Ecto neural progenitor cell (in vitro differentiated cells): Measurements from ENCODE around the gene GCK.
"Not testable (repeated sequence)": the region's sequence is repeated elsewhere in the genome, so short reads cannot be mapped to it uniquely, and the experiment has no call there.

ENCODE experiments used
- DNase-seq: peaks from one replicate; pipeline ENCODE4 v3.0.0-alpha.2; 2018; ENCODE audit warnings: low spot score

Gene GCK

DNA sequence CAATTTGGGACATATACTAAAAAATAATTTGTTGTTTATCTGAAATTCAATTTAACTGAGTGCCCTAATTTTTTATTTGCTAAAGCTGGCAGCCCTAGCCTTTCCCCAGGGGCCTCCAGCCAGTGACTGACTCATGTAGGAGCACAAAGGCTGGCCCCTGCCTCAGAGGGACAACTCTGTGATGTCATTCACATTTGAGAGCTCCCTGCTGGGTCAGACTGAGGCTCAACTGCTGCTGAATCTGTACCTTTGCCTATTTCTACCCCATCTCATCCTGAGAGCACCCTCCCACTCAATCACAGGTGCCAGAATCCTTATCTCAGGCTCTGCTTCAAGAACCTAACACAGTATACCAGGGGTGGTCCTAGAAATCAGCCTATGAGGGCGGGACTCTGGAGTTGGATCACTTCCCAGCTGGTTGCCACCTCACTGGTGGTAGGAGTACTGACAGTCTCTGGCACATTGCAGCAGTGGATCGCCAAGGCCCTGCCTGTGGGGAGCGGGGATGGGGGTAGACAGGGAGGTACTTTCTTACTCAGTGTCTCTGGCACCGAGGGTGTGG lies 11.6 kb downstream of the GCK start:
- no peak for DNase-seq

DNA sequence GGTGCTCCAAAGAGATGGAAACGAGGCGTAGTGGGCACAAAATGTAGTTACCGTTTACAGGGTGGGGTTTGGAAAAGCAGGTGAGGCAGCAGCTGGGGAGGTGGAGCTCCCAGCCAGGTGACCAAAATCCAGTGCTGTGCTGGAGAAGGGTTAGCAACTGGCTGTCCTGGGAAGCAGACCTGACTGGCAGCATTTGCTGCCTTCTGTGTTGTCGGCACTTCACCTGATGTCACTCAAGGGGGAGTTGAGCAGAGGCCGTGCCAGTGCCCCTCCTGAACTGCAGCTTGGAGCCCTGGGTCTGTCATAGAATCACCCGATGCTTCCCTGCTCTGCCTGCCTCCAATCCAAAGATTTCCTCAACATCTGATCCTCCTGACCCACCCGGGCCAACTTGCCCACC lies 12.8 kb downstream of the GCK start:
- DNase-seq, result no peak

DNA sequence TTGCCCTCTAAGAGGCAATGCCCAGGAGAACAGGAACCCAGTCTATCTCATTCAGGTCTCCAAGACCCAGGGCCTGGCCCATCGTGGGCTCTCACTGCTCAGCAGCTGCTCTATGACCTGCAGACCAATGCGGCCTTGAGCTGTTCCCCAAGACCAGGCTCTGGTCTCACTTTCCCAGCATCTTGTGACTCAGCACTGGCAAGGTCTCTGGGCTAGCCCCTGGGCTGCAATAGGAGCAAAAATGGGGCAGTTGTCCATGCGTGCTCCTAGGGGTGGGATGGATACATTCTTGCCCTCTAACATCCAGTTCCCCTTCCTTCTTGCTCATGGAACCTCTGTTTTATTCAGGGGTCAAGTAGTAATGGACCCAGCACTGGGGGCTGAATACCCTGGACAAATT lies 13.5 kb downstream of the GCK start:
- peak; percentile 3 for DNase-seq

DNA sequence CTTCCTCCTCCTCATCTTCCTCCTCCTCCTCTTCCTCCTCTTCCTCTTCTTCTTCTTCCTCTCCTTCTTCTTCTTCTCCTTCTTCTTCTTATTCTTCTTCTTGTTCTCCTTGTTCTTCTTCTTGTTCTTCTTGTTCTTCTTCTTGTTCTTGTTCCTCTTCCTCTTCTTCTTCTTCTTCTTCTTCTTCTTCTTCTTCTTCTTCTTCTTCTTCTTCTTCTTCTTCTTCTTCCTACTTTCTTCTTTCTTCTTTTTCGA lies 14.6 kb downstream of the GCK start:
- DNase-seq, result not testable (repeated sequence)

DNA sequence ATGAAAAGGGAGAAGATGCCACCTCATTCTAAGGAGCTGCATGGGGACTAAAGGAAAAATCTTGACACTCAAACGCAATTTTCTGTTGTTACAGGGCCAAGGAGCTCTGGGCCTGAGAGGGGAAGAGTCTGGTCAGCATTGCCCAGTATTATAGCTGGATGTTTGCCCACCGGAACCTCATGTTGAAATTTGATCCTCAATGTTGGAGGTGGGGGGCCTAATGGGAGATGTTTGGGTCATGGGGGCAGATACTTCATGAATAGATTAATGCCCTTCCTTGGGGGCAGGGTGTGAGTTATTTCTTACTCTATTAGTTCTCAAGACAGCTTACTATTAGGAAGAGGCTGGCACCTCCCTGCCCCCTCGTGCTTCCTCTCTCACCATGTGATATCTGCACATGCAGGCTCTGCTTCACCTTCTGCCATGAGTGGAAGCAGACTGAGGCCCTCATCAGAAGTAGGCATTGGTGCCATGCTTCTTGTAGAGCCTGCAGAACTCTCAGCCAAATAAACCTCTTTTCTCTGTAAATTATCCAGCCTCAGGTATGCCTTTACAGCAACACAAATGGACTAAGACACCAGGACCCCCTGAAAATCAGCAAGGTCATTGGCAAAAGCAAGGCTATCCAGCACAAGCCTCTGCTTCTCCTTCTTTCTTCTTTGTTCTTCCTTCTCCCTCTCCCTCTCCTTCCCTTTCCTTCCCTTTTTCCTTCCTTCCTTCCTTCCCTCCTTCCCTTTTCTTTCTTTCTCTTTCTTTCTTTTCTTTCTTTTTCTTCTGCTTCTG lies 15.1 kb downstream of the GCK start:
- DNase-seq, result no peak

DNA sequence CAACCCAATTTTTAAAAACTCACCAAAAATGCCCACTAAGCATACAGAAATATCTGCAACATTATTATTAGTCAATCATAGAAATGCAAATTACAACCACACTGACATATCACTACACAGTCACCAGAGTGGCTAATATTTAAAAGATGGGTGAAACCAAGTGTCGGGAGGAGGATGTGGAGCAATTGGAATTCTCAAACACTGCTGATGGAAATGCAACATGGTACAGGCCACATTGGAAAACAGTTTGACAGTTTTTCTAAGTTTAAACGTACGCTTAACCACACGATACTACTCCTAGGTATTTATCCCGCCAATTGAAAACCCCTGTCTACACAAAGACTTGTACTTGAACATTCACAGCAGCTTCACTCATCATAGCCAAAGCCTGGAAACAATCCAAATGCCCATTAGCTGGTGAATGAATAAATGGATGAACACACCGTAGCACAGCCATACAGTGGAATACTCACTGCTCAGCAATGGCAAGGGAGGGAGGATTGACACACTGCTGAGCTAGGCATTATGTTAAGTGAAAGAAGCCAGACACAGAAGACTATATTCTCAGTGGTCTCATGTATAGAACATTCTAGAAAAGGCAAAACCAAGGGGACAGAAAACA lies 16.3 kb downstream of the GCK start:
- no peak for DNase-seq

DNA sequence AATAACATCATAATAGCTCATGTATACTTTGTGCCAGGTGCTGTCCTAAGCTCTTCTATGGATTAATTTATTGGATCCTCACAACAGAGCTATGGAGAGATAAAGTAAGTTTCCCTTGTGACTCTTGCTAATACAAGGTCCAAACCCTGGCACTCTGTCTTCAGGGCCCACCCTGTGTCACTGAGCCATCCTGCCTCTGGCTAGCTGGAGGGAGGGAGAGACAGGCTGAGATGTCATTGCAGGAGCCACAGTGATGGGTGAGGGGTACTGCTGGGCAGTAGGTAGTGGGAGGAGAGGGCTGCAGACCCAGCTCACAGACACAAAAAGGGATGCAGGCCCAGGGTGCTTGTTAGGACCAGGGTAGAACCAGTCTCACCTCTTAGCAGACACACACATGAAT lies 16.9 kb downstream of the GCK start:
- DNase-seq, result no peak

DNA sequence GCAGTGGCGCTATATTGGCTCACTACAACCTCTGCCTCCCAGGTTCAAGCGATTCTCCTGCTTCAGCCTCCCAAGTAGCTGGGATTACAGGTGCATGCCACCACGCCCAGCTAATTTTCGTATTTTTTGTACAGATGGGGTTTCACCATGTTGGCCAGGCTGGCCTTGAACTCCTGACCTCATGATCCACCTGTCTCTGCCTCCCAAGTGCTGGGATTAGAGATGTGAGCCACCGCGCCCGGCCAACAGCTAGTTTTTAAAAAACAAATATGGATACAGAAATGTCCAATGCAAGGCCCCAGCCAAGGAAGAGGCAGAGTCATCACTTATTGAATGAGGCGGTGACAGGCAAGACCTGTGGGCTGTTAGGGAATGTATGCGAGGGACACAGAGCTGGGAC lies 17.3 kb downstream of the GCK start:
- DNase-seq, result not testable (repeated sequence)

DNA sequence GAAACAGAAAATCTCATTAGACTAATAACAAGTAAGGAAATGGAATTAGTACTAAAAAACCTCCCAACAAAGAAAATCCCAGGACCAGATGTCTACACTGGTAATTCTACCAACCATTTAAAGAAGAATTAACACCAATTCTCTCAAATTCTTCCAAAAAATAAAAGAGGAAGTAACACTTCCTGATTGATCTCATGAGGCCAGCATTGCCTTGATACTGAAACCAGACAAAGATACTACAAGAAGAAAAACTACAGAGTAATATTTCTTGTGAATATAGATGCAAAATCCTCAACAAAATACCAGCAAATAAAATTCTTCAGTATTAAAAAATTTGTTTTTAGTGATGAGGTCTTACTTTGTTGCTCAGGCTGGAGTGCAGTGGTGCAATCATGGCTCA lies 21.3 kb downstream of the GCK start:
- DNase-seq, result no peak

DNA sequence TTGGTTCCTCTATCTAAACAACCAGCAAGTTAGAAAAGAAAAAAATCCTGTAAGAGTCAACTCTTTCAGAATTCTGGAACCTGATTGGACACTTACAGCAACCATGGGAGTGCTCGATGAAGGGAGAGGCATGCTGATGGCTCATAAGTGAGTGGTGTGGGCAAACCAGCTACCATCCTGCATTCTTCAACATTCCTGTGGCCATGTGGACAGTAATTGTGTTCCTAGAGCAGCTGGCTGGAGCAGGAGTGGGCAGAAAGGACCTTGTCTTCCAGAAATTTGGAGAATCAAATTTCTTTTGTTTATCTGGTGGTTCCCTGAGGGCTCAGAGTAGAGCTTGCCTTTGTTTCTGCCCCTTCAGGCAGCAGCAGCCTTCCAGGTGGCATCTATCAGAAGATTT lies 25.6 kb downstream of the GCK start:
- no peak for DNase-seq

DNA sequence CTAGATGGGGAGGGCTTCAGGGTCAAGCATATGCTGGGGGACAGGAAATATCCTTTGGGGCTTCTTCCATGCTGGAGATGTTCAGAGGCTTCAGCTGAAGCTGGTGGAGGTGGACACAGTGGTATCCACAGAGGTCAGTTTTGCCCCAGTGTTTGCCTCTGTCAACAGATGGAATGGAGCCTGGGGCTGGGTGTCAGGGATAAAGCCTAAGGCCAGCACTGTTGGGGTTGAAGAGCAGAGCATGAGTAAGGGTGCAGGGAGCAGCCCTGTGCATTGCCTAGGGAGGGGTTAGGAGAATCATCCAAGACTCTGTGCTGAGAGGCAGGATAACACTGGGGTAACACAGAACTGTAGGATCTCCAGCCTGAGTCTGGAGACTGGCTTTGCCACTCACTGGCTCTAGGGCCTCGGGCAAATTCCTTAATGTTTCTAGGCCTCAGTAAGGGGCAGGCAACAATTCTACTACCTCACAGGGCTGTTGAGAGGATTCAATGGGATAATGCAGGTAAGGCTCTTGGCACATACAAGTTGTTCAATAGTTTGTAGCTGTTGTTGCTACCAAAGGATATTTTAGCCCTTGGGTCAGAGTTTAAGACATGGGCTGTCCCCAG lies 26.3 kb downstream of the GCK start:
- no peak for DNase-seq

DNA sequence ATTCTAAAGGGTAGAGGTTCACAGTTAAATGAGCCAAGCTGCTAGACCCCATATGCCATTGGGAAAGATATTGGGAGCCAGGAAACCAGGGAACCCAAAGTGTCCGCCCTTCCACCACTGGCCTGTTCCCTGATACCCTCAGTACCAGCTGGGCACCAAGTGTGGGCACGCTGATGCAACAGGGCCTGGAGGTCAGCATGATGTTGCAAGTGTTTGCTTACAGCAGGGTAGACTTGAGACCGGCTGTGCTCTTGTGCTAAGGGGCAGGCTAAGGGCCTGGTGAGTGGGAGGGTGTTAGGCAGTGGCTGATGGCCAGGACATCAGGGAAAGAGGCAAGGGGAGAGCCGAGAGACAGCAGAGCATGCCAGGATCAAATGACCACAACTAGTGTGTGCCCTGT lies 27.1 kb downstream of the GCK start:
- no peak for DNase-seq

DNA sequence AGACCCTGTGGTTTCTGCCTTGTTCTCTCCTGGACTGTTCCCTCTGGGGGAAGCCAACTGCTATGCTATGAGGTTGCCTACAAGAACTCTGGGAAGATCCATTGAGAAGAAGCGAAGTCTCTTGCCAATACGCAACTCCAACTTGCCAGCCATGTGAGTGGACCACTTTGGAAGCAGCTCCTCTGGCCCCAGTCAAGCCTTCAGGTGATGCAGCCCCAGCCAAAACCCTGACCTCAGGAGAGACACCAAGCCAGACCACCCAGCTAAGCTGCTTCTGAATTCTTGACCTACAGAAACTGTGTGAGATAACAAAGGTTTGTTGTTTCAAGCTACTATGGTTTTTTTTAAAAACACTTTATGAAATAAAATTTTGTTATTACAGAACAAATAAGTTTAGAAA lies 27.9 kb downstream of the GCK start:
- DNase-seq, result no peak

DNA sequence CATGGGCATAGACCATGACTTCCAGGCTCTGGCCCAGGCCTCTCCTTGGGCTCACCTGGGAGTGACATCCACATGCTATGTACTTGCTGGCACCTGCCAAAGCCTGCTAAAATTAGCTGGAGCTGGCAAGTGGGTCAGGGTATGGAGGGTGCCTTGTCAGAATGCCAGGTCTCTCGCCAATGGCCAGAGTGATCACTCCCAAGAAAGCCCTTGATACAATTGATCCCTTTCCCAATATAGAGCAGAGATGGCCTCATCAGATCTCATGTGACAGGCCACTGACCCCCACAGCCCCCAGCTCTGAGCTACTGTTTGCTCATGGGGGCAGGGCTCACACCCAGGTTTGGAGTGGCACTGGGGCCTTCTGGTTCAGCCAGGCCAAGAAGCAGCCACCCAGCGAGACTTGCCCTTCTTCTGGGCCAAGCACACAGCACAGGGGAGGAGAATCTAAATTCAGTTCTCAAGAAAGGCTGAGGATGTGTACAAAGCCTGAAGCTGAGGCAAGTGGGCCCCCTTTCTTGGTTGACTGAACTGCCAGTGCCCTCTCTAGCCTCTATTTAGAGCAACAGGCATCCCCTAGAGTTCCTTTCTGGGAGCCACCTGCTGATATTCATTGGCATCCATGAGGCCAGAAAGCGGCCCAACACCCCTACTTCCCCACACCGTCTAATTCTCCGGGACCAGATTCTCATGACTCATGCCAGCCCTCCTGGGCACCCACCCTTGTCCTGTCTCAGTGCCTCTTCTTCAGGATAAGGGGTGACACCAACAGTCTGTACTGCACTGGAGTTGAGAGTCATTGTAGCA lies 29.2 kb downstream of the GCK start:
- no peak for DNase-seq

DNA sequence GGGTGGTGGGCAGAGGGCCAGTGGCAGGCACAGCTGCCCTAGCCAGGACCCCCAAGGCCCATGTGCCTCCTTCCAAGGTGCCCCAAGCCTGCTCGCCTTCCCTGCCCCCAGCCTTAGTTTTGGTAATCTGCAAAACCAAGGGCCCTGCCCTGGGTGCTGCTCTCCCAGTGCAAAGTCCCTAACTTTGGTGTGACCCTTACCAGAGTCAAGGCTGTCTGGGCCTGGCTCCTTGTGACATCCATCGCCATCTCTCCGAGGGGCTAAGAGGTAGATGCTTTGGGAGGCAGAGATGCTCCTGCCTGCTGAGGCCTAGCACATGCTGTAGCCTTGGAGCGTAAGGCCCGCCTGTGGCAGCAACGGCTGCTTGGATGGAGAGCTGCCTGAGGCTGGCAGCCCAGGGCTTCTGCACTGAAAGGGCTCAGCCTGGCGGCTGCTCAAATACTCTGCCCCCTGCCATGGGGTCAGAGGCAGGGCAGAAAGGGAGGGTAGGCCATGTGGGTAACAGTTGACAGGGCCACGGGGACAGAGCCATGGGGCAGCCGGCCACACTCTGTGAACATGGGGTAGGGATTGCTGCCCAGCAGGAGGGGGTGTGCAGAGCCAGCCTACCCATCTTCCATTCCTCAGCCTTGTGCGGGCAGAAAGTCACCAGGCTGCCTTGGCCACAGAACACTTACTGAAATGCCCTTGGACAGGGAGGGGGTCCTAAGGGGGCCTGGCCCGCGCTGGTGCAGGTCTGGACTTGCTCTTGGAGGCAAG lies 30.2 kb downstream of the GCK start:
- no peak for DNase-seq

DNA sequence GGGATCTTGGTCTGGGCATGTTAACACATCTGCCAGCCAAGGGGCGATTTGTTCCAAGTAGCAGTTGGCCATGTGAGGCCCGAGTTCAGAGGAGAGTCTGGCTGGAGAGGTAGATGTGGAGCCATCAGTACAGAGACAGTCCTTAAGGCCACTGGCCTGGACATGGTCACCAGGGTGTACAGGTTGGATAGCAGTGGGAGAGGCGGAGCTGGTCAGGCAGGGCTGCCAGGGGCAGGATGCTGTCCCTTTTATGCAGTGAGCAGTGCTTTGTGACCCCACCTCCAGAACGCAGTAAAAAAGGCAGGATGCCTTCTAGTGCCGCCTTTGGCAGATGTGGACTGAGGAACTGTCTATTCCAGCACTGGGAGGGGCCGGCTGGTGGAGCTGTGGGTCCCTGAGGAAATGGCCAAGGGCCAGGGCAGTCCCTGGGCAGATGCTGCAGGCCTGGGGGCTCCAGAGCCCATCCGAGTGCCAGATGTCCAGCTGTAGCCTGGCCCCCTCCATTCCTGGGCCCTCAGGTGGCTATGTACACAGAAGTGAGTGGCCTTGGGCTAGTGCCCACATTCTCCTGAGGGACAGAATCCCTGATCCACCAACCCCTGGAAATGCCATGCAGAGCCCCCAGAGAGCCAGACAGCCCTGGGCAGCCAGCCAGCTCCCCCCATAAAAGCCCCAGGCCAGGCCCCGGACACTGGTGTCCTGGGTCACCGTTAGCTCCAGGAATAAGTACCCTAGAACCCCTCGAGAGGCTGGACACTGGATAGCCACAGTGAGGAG lies 31.0 kb downstream of the GCK start:
- no peak for DNase-seq

DNA sequence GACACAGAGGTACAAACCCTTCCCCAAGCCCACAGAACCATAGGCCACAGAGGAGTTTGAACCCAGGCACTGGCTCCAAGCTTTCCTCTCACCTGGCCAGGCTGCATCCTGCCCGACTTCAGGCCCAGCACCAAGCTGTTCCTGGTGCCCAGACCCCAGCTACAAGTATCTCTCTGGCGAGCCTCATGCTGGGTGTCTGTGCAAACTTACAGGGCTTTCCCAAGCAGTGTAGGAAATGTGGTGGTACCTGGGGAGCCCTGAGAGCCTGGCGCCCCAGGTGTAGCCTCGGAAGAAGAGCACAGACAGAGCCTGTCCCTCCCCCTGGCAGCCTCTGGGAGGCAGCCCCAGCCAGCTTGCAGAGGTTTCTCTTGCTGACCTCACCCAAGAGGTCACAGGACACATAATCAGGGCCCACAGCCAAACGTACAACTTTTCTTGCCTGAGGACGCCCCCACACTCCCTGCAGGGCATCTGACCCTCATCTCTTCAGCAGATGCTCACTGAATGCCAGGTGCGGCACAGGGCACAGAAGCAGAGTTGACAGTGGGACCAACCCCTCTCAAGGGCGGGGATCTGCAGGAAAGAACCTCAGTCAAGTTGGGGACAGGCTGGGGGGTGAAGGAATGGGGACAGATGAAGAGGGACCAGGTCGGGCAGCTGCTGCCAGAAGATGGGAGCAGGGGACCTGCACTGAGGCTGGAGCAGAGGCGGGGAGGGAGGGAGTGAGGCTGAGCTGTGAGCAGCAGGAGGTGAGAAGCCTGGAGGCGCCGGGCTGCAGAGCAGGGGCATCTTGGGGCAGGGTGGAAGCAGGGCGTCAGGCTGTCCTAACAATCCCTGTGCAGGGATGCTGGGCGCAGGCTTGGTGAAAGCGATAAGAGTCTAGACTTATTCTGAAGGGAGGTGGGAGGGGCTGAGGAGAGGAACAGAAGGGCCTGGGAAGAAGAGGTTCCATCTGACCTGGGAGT lies 31.8 kb downstream of the GCK start:
- DNase-seq, result no peak

DNA sequence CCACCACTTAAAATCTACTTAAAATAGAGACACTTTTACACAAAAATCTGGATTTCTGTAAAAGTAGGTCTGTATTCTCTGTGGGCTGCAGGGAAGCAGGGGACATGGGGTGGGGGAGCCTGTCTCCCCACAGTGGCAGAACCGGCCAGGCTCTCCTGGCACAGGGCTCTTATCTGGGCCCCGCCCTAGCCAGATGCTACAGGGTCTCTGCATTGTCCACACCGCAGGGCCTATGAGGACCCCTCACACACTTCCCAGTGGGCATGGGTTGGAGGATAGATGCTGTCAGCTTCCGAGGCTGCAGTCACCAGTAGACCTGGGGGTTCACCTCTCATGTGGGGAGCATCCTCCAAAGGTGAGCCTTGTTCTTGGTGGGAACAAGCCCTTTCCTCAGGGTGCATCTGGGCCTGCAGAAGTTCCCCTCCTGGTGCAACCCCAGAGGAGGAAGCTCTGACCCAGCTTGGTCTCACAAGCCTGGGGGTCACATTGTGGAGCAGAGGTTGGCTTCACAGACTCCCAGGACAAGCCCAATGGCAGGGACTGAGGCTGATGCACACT lies 32.7 kb downstream of the GCK start:
- DNase-seq, result no peak
